ENCODE data around the gene DAB2IP. TPM values are rescaled to one million over a fixed set of nuclear protein-coding genes. Genes with fewer than 3 reads are reported as not detected.
"Not testable (repeated sequence)": the region's sequence is repeated elsewhere in the genome, so short reads cannot be mapped to it uniquely, and the experiment has no call there.

DAB2IP gene
- polyA plus RNA-seq, 1 donor from 2014 or later, result 17.3 TPM

DNA sequence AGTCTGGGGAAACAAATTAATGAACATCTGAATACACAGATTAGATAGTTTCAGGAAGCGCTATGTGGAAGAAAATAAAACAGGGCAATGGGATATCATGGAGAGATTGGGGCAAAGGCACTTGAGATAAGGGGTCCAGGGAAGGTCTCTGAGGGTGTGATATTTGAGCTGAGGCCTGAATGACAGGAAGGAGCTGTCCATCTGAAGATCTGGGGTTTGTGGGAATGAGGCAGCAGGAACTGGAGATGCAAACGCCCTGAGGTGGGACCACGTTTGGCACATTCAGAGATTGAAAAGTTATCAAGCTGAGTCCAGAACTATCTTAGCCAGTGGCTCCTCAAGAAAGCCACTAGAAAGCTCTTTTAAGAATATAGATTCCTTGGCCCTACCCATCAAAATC lies 8.7 kb upstream of the DAB2IP start:
- H3F3A ChIP-seq (ENCODE audit: insufficient read depth, low read length, poor library complexity, severe bottlenecking), result no peaks in the 10 kb centered on the region
- H3K36me3 ChIP-seq (ENCODE audit: insufficient read depth, low read length), result no peaks in the 10 kb centered on the region
- H3K9me2 ChIP-seq (ENCODE audit: insufficient read depth, low read length), result no peaks in the 10 kb centered on the region
- H3K9ac ChIP-seq (ENCODE audit: low read length), result no peak overlapping the region
- H3K4me2 ChIP-seq (ENCODE audit: low read length), result no peak overlapping the region
- H3K27me3 ChIP-seq (ENCODE audit: insufficient read depth, low read depth, low read length), result no peaks in the 10 kb centered on the region
- TF ChIP-seq EP300 (conservative IDR thresholded peaks at IDR 0.05; ENCODE audit: poor library complexity, severe bottlenecking) (no peak), POLR2AphosphoS5 (IDR thresholded peaks at IDR 0.05) (no peak), SMC3 (conservative IDR thresholded peaks at IDR 0.05; ENCODE audit: poor library complexity) (no peak), EZH2 (IDR thresholded peaks at IDR 0.05; ENCODE audit: borderline replicate concordance, insufficient read depth, low read length, poor library complexity, severe bottlenecking) (no peak), TAF1 (IDR thresholded peaks at IDR 0.05; ENCODE audit: low read depth) (no peak), RAD21 (conservative IDR thresholded peaks at IDR 0.05) (no peak), MXI1 (conservative IDR thresholded peaks at IDR 0.05; ENCODE audit: poor library complexity, severe bottlenecking) (no peak)
- TF ChIP-seq, protein P1, sequence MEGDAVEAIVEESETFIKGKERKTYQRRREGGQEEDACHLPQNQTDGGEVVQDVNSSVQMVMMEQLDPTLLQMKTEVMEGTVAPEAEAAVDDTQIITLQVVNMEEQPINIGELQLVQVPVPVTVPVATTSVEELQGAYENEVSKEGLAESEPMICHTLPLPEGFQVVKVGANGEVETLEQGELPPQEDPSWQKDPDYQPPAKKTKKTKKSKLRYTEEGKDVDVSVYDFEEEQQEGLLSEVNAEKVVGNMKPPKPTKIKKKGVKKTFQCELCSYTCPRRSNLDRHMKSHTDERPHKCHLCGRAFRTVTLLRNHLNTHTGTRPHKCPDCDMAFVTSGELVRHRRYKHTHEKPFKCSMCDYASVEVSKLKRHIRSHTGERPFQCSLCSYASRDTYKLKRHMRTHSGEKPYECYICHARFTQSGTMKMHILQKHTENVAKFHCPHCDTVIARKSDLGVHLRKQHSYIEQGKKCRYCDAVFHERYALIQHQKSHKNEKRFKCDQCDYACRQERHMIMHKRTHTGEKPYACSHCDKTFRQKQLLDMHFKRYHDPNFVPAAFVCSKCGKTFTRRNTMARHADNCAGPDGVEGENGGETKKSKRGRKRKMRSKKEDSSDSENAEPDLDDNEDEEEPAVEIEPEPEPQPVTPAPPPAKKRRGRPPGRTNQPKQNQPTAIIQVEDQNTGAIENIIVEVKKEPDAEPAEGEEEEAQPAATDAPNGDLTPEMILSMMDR (IDR thresholded peaks at IDR 0.05; ENCODE audit: poor library complexity, severe bottlenecking), result no peak
- TF ChIP-seq, protein P2, sequence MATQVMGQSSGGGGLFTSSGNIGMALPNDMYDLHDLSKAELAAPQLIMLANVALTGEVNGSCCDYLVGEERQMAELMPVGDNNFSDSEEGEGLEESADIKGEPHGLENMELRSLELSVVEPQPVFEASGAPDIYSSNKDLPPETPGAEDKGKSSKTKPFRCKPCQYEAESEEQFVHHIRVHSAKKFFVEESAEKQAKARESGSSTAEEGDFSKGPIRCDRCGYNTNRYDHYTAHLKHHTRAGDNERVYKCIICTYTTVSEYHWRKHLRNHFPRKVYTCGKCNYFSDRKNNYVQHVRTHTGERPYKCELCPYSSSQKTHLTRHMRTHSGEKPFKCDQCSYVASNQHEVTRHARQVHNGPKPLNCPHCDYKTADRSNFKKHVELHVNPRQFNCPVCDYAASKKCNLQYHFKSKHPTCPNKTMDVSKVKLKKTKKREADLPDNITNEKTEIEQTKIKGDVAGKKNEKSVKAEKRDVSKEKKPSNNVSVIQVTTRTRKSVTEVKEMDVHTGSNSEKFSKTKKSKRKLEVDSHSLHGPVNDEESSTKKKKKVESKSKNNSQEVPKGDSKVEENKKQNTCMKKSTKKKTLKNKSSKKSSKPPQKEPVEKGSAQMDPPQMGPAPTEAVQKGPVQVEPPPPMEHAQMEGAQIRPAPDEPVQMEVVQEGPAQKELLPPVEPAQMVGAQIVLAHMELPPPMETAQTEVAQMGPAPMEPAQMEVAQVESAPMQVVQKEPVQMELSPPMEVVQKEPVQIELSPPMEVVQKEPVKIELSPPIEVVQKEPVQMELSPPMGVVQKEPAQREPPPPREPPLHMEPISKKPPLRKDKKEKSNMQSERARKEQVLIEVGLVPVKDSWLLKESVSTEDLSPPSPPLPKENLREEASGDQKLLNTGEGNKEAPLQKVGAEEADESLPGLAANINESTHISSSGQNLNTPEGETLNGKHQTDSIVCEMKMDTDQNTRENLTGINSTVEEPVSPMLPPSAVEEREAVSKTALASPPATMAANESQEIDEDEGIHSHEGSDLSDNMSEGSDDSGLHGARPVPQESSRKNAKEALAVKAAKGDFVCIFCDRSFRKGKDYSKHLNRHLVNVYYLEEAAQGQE (IDR thresholded peaks at IDR 0.05; ENCODE audit: borderline replicate concordance), result no peak
- H3K27ac ChIP-seq (ENCODE audit: low read length), result no peak overlapping the region
- no peaks in the 10 kb centered on the region for H4K20me1 ChIP-seq (ENCODE audit: insufficient read depth)
- no peaks in the 10 kb centered on the region for H3K79me2 ChIP-seq (replicated peaks; ENCODE audit: insufficient read depth, low read length)
- H2AFZ ChIP-seq (ENCODE audit: low read depth, low read length), result no peak overlapping the region
- no peaks in the 10 kb centered on the region for H3K9me3 ChIP-seq (ENCODE audit: low read length)
- no peak overlapping the region for H3K4me3 ChIP-seq (ENCODE audit: low read length)

DNA sequence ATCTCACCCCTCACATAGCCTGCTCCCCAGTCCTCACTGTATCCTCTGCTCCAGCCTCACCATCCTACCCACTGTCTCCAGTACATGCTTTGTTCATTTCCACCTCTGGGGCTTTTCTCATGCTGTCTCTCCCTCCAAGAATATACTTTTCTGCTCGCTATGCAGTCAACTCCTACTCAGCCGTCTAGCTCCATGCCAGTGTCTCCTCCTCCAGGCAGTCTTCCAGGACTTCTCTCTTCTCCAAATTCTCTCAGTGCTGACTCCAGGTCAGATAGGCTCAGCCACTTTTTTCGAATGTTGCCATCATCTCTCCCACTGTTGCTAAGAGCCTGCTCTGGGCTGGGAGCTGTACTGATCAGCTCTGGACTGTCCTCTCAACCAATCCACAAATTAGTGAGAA lies 8.0 kb upstream of the DAB2IP start:
- Histone ChIP-seq H3K9ac (ENCODE audit: low read length) (no peak overlapping the region), H3K36me3 (ENCODE audit: insufficient read depth, low read length) (no peaks in the 10 kb centered on the region), H3K79me2 (replicated peaks; ENCODE audit: insufficient read depth, low read length) (no peaks in the 10 kb centered on the region), H3K9me3 (ENCODE audit: low read length) (no peaks in the 10 kb centered on the region), H3F3A (ENCODE audit: insufficient read depth, low read length, poor library complexity, severe bottlenecking) (no peaks in the 10 kb centered on the region), H3K27me3 (ENCODE audit: insufficient read depth, low read depth, low read length) (no peaks in the 10 kb centered on the region), H3K27ac (ENCODE audit: low read length) (no peak overlapping the region), H3K4me2 (ENCODE audit: low read length) (no peak overlapping the region), H3K4me3 (ENCODE audit: low read length) (no peak overlapping the region), H2AFZ (ENCODE audit: low read depth, low read length) (no peak overlapping the region), H4K20me1 (ENCODE audit: insufficient read depth) (no peaks in the 10 kb centered on the region), H3K9me2 (ENCODE audit: insufficient read depth, low read length) (no peaks in the 10 kb centered on the region)
- TF ChIP-seq EP300 (conservative IDR thresholded peaks at IDR 0.05; ENCODE audit: poor library complexity, severe bottlenecking), result no peak

DNA sequence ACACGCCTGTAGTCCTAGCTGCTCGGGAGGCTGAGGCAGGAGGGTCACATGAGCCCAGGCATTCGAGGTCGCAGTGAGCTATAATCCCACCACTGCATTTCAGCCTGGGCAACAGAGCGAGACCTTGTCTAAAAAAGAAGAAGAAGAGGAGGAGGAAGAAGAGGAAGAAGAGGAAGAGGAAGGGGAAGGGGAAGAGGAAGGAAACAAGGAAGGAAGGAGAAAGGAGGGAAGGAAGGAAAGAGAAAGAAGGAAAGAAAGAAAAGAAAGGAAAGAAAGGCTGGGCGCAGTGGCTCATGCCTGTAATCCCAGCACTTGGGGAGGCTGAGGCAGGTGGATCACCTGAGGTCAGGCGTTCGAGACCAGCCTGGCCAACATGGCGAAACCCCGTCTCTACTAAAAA lies 7.4 kb upstream of the DAB2IP start:
- not testable (repeated sequence) for H3K27me3 ChIP-seq (ENCODE audit: insufficient read depth, low read depth, low read length); H3K79me2 ChIP-seq (replicated peaks; ENCODE audit: insufficient read depth, low read length); H3K4me3 ChIP-seq (ENCODE audit: low read length); H4K20me1 ChIP-seq (ENCODE audit: insufficient read depth); H3K9ac ChIP-seq (ENCODE audit: low read length); H3K9me3 ChIP-seq (ENCODE audit: low read length); H3K4me2 ChIP-seq (ENCODE audit: low read length); H3K9me2 ChIP-seq (ENCODE audit: insufficient read depth, low read length); H3K27ac ChIP-seq (ENCODE audit: low read length); H2AFZ ChIP-seq (ENCODE audit: low read depth, low read length); H3K36me3 ChIP-seq (ENCODE audit: insufficient read depth, low read length); H3F3A ChIP-seq (ENCODE audit: insufficient read depth, low read length, poor library complexity, severe bottlenecking)

All from neural cell (in vitro differentiated cells).